HL-60/S4 (cell line): Measurements from ENCODE around the gene ATG4C.
"Not testable (repeated sequence)": the region's sequence is repeated elsewhere in the genome, so short reads cannot be mapped to it uniquely, and the experiment has no call there.

Experiments used
- in situ Hi-C: fragments of 300-500 bp; cut with MboI; formaldehyde crosslinking; loops from 2 replicates; pipeline ENCODE4 v1.14.3; 2022; ENCODE audit warnings: low sequenced_read_pairs

The ATG4C gene

GRCh38 chr1:62783736-62784508, at the start of gene ATG4C:
TSS of gene ATG4C (plus strand) at chr1:62784132. CDS start at chr1:62803787, 19,655 bp downstream.
- in situ Hi-C loops: no loop called here

- in situ Hi-C loops: loop anchor here (25.0 kb wide), 2 partner anchors 223 to 548 kb away; partner anchors contain the start of gene L1TD1
Measured at GRCh38 chr1:62735491-62736171, 48.3 kb upstream of the ATG4C start.

DNA sequence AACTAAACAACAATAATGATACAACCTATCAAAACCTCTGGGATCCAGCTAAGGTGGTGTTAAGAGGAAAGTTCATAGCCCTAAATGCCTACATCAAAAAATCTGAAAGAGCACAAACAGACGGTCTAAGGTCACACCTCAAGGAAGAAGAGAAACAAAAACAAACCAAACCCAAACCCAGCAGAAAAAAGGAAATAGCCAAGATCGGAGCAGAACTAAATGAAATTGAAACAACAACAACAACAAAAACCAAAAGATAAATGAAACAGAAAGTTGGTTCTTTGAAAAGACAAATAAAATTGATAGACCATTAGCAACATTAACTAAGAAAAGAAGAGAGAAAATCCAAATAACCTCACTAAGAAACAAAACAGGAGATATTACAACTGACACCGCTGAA, 43.2 kb upstream of the ATG4C start:
- in situ Hi-C loops: loop anchor here (25.0 kb wide), 2 partner anchors 228 to 553 kb away; partner anchors contain the start of gene L1TD1

DNA sequence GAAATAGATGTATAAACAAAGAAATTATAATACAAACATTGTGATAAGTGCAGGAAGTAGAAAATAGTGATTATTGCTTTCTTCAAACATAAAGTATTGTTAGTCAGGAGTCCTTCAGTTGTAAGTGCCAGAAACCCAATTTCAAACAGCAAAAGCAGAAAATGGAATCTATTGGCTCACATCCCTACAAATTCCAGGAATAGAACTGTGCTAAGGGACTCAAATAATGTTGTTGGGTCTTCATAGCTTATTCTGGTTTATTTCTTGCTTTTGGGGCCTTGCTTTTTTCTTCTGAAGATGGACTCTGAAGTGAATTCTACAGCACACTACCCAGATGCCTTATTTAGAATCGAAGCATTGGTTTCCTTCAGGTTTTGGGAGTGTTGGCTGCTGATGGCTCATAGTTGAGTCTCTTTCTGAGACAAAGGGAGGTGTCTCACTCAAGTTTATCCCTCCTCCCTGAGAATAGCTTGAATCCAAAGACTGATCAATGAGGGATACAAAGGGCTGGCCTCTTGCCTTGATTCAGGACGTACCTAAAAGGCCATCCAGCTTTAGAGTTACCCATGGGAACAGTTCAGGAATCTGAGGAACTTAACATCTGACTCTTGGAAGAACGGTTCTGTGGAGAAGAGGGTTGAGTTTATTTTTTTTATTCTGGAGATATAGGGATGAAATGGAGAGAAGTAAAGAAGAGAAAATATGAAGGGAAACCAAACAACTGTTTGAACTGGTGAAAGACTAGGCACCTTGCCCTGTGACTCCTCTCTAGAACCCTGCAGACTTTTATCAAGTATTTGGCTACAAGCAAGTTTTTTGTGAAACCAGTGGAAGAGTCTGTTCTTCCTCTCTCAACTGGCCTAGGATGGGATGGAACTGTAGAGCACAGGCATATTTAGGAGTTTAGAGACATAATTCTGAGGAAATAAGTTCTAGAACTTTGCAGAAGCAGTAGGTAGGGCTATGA, 39.0 kb upstream of the ATG4C start:
- in situ Hi-C loops: loop anchor here (25.0 kb wide), 2 partner anchors 233 to 558 kb away; partner anchors contain the start of gene L1TD1

- in situ Hi-C loops: loop anchor here (25.0 kb wide), 2 partner anchors 234 to 559 kb away; partner anchors contain the start of gene L1TD1
Measured at GRCh38 chr1:62746086-62746808, 37.7 kb upstream of the ATG4C start.

- in situ Hi-C loops: loop anchor here (25.0 kb wide), 2 partner anchors 234 to 559 kb away; partner anchors contain the start of gene L1TD1
Measured at GRCh38 chr1:62746809-62747138, 37.2 kb upstream of the ATG4C start.

- in situ Hi-C loops: no loop called here
Measured at GRCh38 chr1:62753031-62753965, 30.6 kb upstream of the ATG4C start.

- in situ Hi-C loops: not testable (repeated sequence)
Measured at GRCh38 chr1:62754938-62755337, 29.0 kb upstream of the ATG4C start.

GRCh38 chr1:62756255-62756884, 27.6 kb upstream of the ATG4C start:
- in situ Hi-C loops: not testable (repeated sequence)

DNA sequence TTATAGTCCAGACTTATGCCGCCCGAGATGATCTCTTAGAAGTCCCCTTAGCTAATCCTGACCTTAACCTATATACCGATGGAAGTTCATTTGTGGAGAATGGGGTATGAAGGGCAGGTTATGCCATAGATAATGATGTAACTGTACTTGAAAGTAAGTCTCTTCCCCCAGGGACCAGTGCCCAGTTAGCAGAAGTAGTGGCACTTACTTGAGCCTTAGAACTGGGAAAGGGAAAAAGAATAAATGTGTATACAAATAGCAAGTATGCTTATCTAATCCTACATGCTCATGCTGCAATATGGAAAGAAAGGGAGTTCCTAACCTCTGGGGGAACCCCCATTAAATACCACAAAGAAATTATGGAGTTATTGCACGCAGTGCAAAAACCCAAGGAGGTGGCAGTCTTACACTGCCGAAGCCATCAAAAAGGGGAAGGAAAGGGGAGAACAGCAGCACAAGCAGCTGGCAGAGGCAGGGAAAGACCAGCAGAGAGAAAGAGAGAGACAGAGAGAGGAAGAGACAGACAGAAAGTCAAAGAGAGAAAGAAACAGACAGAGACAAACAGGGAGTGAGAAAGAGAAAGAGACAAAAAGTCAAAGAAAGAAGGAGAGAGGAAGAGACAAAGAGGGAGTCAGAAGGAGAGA, 24.6 kb upstream of the ATG4C start:
- in situ Hi-C loops: not testable (repeated sequence)

GRCh38 chr1:62760021-62760782, 23.7 kb upstream of the ATG4C start:
- in situ Hi-C loops: not testable (repeated sequence)

GRCh38 chr1:62761223-62761870, 22.6 kb upstream of the ATG4C start:
- in situ Hi-C loops: not testable (repeated sequence)

DNA sequence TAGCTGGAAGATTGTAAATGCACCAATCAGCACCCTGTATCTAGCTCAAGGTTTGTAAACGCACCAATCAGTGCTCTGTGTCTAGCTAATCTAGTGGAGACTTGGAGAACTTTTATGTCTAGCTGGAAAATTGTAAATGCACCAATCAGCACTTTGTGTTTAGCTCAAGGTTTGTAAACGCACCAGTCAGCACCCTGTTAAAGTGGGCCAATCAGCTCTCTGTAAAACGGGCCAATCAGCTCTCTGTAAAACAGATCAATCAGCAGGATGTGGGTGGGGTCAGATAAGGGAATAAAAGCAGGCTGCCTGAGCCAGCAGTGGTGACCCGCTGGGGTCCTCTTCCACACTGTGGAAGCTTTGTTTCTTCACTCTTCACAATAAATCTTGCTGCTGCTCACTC, 21.9 kb upstream of the ATG4C start:
- in situ Hi-C loops: not testable (repeated sequence)

GRCh38 chr1:62765981-62766380, 18.0 kb upstream of the ATG4C start:
- in situ Hi-C loops: no loop called here

DNA sequence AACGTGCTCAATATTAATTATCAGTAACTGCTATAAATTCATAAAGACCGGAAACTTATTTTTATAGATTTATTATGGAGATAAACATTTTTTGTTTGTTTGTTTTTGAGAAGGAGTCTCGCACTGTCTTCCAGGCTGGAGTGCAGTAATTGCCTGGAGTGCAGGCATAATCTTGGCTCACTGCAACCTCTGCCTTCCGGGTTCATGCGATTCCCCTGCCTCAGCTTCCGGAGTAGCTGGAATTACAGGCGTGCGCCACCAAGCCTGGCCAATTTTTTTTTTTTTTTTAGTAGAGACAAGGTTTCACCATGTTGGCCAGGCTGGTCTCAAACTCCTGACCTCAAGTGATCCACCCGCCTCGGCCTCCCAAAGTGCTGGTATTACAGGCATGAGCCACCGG, 15.4 kb upstream of the ATG4C start:
- in situ Hi-C loops: not testable (repeated sequence)

- in situ Hi-C loops: no loop called here
Measured at GRCh38 chr1:62772607-62773295, 11.2 kb upstream of the ATG4C start.
